ENCODE results near the gene NOXA1.

DNA sequence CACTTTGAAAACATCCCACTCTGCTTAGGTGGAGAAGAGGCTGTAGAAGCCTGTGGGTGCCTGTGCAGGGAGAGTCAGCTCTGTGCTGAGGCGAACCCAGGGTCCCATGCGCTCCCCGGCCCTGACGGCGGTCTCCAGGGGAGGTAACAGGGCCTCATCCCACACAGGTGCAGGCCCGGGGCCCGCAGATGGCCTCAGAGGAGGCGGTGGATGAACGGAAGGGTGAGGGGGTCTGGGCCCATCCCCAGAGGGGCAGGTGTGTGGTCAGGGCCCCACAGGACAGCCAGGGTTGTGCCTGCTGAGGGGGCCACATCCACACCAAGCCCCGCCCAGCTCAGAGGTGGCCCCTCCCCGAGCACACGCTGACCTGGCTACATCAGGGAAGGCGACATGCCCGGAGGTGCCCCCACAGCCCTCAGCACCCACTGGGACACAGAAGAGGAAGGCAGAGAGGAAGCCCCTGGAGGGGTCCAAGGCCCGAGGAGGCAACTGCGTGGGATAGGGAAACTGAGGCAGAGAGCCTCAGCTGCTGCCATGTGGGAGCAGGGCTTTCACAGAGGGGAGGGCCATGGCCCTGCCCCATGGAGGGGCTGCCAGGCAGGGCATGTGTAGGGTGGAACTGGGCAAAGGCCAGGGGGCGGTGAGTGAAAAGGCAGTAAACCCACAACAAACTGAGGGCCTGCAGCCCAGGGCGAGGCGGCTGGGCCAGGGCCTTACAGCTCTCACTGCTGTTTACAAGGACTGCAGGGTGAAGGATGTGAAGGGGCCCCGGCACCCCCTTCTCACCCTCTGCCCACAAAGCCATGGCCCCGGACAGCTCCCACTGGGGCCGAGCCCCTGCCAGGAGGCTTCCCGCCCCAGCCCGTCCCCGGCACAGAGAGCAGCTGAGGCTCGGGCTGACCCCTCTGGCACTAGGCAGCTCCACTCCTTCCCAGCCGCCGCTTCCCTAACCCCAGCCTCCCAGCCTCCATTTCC is 29.7 kb upstream of the NOXA1 start:
- TF ChIP-seq POLR2AphosphoS5 (IDR thresholded peaks at IDR 0.05; ENCODE audit: low read depth, low read length) (no peak), POLR2A (IDR thresholded peaks at IDR 0.05; ENCODE audit: low read depth, low read length) (no peak), TAF1 (IDR thresholded peaks at IDR 0.05; ENCODE audit: low read depth, low read length) (no peak), SPI1 (IDR thresholded peaks at IDR 0.05; ENCODE audit: low read depth, low read length) (no peak), POU2F2 (IDR thresholded peaks at IDR 0.05; ENCODE audit: low read depth, low read length) (no peak), PAX5 (IDR thresholded peaks at IDR 0.05; ENCODE audit: insufficient read depth, low read length, severe bottlenecking) (no peak)

Measured in GM12891 (cell line).